Measurements from ENCODE around the gene ZSCAN10.
"Not testable (repeated sequence)": the region's sequence is repeated elsewhere in the genome, so short reads cannot be mapped to it uniquely, and the experiment has no call there.

GRCh38 chr16:3081957-3082356 lies 17.1 kb downstream of the ZSCAN10 start:
- TF ChIP-seq CTCF (IDR thresholded peaks at IDR 0.05; ENCODE audit: insufficient read depth, low read length); POLR2AphosphoS5 (IDR thresholded peaks at IDR 0.05; ENCODE audit: low read depth); GABPA (IDR thresholded peaks at IDR 0.05; ENCODE audit: low read depth); REST (IDR thresholded peaks at IDR 0.05; ENCODE audit: insufficient replicate concordance, low read depth): not testable (repeated sequence)
